Hepatocyte (in vitro differentiated cells): Measurements from ENCODE around the gene KIF22. TPM values are rescaled to one million over a fixed set of nuclear protein-coding genes. Genes with fewer than 3 reads are reported as not detected.
A peak's percentile ranks its signal among the peaks of the same experiment; 100 is the strongest.

ENCODE experiments used
- DNase-seq: peaks from one replicate; pipeline ENCODE4 v3.0.0-alpha.2; 2016; ENCODE audit warnings: low spot score
- H2AFZ ChIP-seq: fragments of 200-600 bp; sonication (generic); 2 replicates; pipeline ENCODE4 v1.6.0; 2016; ENCODE audit warnings: antibody characterized with exemption, mild to moderate bottlenecking
- H3K27ac ChIP-seq: fragments of 200-600 bp; sonication (generic); 2 replicates; pipeline ENCODE4 v1.5.1; 2016; ENCODE audit warnings: mild to moderate bottlenecking
- H3K27me3 ChIP-seq: fragments of 200-600 bp; sonication (generic); 2 replicates; pipeline ENCODE4 v1.6.1; 2016
- H3K36me3 ChIP-seq: fragments of 200-600 bp; sonication (generic); replicated peaks from 2 replicates; pipeline ENCODE4 v1.5.1; 2016; ENCODE audit warnings: low read depth; ENCODE audit not compliant: insufficient read depth
- H3K4me1 ChIP-seq: fragments of 200-600 bp; sonication (generic); 2 replicates; pipeline ENCODE4 v1.5.1; 2016; ENCODE audit warnings: mild to moderate bottlenecking, moderate library complexity; ENCODE audit not compliant: insufficient read depth
- H3K4me2 ChIP-seq: fragments of 200-600 bp; sonication (generic); 2 replicates; pipeline ENCODE4 v1.6.0; 2016
- H3K4me3 ChIP-seq: fragments of 200-600 bp; sonication (generic); 2 replicates; pipeline ENCODE4 v1.5.1; 2016; ENCODE audit warnings: mild to moderate bottlenecking
- H3K79me2 ChIP-seq: fragments of 200-600 bp; sonication (generic); 2 replicates; pipeline ENCODE4 v1.6.0; 2017; ENCODE audit warnings: mild to moderate bottlenecking
- H3K9me2 ChIP-seq: fragments of 200-600 bp; sonication (generic); replicated peaks from 2 replicates; pipeline ENCODE4 v1.6.0; 2017; ENCODE audit warnings: mild to moderate bottlenecking; ENCODE audit not compliant: insufficient read depth
- H3K9me3 ChIP-seq: fragments of 200-600 bp; sonication (generic); 2 replicates; pipeline ENCODE4 v1.5.1; 2016; ENCODE audit warnings: low read depth, mild to moderate bottlenecking
- H4K20me1 ChIP-seq: fragments of 200-600 bp; sonication (generic); 2 replicates; pipeline ENCODE4 v1.6.0; 2016; ENCODE audit warnings: mild to moderate bottlenecking; ENCODE audit not compliant: insufficient read depth, poor library complexity, severe bottlenecking
- CTCF ChIP-seq: fragments of 200-600 bp; sonication (generic); IDR thresholded peaks from 2 replicates; pipeline ENCODE4 v1.5.1; 2016; ENCODE audit warnings: antibody characterized with exemption, mild to moderate bottlenecking; ENCODE audit not compliant: poor library complexity
- EZH2 ChIP-seq: fragments of 200-600 bp; sonication (generic); IDR thresholded peaks from 2 replicates; pipeline ENCODE4 v1.6.1; 2016; ENCODE audit warnings: antibody characterized with exemption, mild to moderate bottlenecking, borderline replicate concordance
- EZH2phosphoT487 ChIP-seq: fragments of 200-600 bp; sonication (generic); IDR thresholded peaks from one replicate; pipeline ENCODE4 v1.6.1; 2018; ENCODE audit warnings: antibody characterized with exemption, mild to moderate bottlenecking, low read depth, moderate library complexity; ENCODE audit not compliant: unreplicated experiment, severe bottlenecking
- WGBS: methylation state at CpG from one replicate; pipeline ENCODE4 v1.1.6; 2016; ENCODE audit warnings: low lambda C conversion rate; ENCODE audit errors: missing lambda C conversion rate; 5-methylcytosine and 5-hydroxymethylcytosine counted together
- polyA plus RNA-seq: library from polyadenylated mRNA; unstranded; fragments of >200 nt; fragmentation: Nextera tagmentation; extraction: Ambion mirVana; gene quantifications from 2 replicates; pipeline ENCODE4 v1.2.1, GENCODE V29; 2016
- total RNA-seq: library from RNA; depleted of rRNA; stranded (reverse); fragments of >200 nt; gene quantifications from 2 replicates; pipeline ENCODE4 v1.2.3, GENCODE V29; 2014

The KIF22 gene
- total and polyA plus RNA-seq, 2 experiments from 2014 or later = 42.5 to 42.6 TPM

- TF ChIP-seq EZH2 (no peak), CTCF (no peak), EZH2phosphoT487 (no peak)
- Histone ChIP-seq H3K9me3 (no peaks in the 10 kb centered on the region), H3K27me3 (no peaks in the 10 kb centered on the region), H3K79me2 (no peaks in the 10 kb centered on the region), H3K36me3 (no peaks in the 10 kb centered on the region), H3K27ac (no peak overlapping the region), H3K4me3 (no peak overlapping the region), H2AFZ (no peak overlapping the region), H3K4me1 (peaks cover 5% of the 10 kb centered on the region), H3K9me2 (no peaks in the 10 kb centered on the region), H4K20me1 (no peaks in the 10 kb centered on the region), H3K4me2 (peak overlapping the region; percentile 17)
- DNase-seq = peak; percentile 42
- 62% methylated on average over 15 of the region's 15 CpGs for WGBS
Observed at GRCh38 chr16:29765167-29766032, 25.2 kb upstream of the KIF22 start.

GRCh38 chr16:29766571-29766970, 24.0 kb upstream of the KIF22 start:
- Histone ChIP-seq H3K9me2 (no peaks in the 10 kb centered on the region), H3K4me3 (no peak overlapping the region), H3K4me2 (no peak overlapping the region), H3K36me3 (no peaks in the 10 kb centered on the region), H3K27ac (no peak overlapping the region), H2AFZ (no peak overlapping the region), H3K79me2 (no peaks in the 10 kb centered on the region), H3K4me1 (no peaks in the 10 kb centered on the region), H3K9me3 (no peaks in the 10 kb centered on the region), H3K27me3 (no peaks in the 10 kb centered on the region), H4K20me1 (no peaks in the 10 kb centered on the region)
- DNase-seq = no peak
- WGBS = 93% methylated on average over 3 of the region's 3 CpGs
- TF ChIP-seq CTCF = no peak
- TF ChIP-seq EZH2 = no peak

- no peaks in the 10 kb centered on the region for H3K36me3 ChIP-seq
- no peak overlapping the region for H2AFZ ChIP-seq
- no peak overlapping the region for H3K4me2 ChIP-seq
- no peaks in the 10 kb centered on the region for H3K4me1 ChIP-seq
- no peaks in the 10 kb centered on the region for H3K9me3 ChIP-seq
- H3K27ac ChIP-seq = no peak overlapping the region
- no peak for DNase-seq
- no peaks in the 10 kb centered on the region for H3K9me2 ChIP-seq
- H3K27me3 ChIP-seq = no peaks in the 10 kb centered on the region
- no peaks in the 10 kb centered on the region for H3K79me2 ChIP-seq
- WGBS = 97% methylated on average over 3 of the region's 3 CpGs
- TF ChIP-seq EZH2phosphoT487 = no peak
- TF ChIP-seq EZH2 = no peak
- no peak for TF ChIP-seq CTCF
- no peak overlapping the region for H3K4me3 ChIP-seq
- H4K20me1 ChIP-seq = no peaks in the 10 kb centered on the region
Observed at GRCh38 chr16:29767062-29767461, 23.5 kb upstream of the KIF22 start.
